Ishikawa (cell line): ENCODE results near the gene ASB16.

Experiments
- CEBPB ChIP-seq: IDR thresholded peaks from 2 replicates; pipeline ENCODE4 v1.6.1; 2012
- CREB1 ChIP-seq: IDR thresholded peaks from 2 replicates; pipeline ENCODE4 v1.6.1; 2012; ENCODE audit warnings: low read depth
- EGR1 ChIP-seq: IDR thresholded peaks from 2 replicates; pipeline ENCODE4 v1.6.1; 2012
- EP300 ChIP-seq: IDR thresholded peaks from 2 replicates; pipeline ENCODE4 v1.6.1; 2012; ENCODE audit warnings: borderline replicate concordance
- FOXM1 ChIP-seq: IDR thresholded peaks from 2 replicates; pipeline ENCODE4 v1.6.1; 2012; ENCODE audit warnings: low read depth, borderline replicate concordance
- NFIC ChIP-seq: IDR thresholded peaks from 2 replicates; pipeline ENCODE4 v1.6.1; 2012
- RAD21 ChIP-seq: IDR thresholded peaks from 2 replicates; pipeline ENCODE4 v1.6.1; 2012; ENCODE audit warnings: low read depth
- TAF1 ChIP-seq: IDR thresholded peaks from 2 replicates; pipeline ENCODE4 v1.6.1; 2012; ENCODE audit warnings: low read depth, mild to moderate bottlenecking
- TCF12 ChIP-seq: IDR thresholded peaks from 2 replicates; pipeline ENCODE4 v1.6.1; 2012; ENCODE audit warnings: low read depth
- TEAD4 ChIP-seq: IDR thresholded peaks from 2 replicates; pipeline ENCODE4 v1.6.1; 2012
- USF1 ChIP-seq: IDR thresholded peaks from 2 replicates; pipeline ENCODE4 v1.6.1; 2012
- YY1 ChIP-seq: IDR thresholded peaks from 2 replicates; pipeline ENCODE4 v1.6.1; 2012; ENCODE audit warnings: low read depth
- ZBTB7A ChIP-seq: IDR thresholded peaks from 2 replicates; pipeline ENCODE4 v1.6.1; 2012; ENCODE audit warnings: low read depth
- TF ChIP-seq, protein P1 (sequence below): IDR thresholded peaks from 2 replicates; pipeline ENCODE4 v1.6.1; 2012
- TF ChIP-seq, protein P2 (sequence below): IDR thresholded peaks from 2 replicates; pipeline ENCODE4 v1.6.1; 2012; ENCODE audit warnings: low read depth, mild to moderate bottlenecking

The ASB16 gene

GRCh38 chr17:44199553-44200477 lies 29.3 kb downstream of the ASB16 start, which contains the start of gene ATXN7L3:
ATXN7L3 (minus strand) TSS chr17:44199884; CDS start chr17:44198070, 1,814 bp downstream.
- TF ChIP-seq CREB1 (peak; percentile 75), EGR1 (no peak; the same call in none of the 2 replicates), USF1 (no peak), TEAD4 (no peak), FOXM1 (no peak), EP300 (0 out of 2 replicates have a peak, but pooled peaks have one; percentile 16), NFIC (0 out of 2 replicates have a peak, but pooled peaks have one; percentile 7), TAF1 (peak; percentile 57), YY1 (no peak)
- TF ChIP-seq, protein P1, sequence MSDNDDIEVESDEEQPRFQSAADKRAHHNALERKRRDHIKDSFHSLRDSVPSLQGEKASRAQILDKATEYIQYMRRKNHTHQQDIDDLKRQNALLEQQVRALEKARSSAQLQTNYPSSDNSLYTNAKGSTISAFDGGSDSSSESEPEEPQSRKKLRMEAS, result peak; percentile 81

DNA sequence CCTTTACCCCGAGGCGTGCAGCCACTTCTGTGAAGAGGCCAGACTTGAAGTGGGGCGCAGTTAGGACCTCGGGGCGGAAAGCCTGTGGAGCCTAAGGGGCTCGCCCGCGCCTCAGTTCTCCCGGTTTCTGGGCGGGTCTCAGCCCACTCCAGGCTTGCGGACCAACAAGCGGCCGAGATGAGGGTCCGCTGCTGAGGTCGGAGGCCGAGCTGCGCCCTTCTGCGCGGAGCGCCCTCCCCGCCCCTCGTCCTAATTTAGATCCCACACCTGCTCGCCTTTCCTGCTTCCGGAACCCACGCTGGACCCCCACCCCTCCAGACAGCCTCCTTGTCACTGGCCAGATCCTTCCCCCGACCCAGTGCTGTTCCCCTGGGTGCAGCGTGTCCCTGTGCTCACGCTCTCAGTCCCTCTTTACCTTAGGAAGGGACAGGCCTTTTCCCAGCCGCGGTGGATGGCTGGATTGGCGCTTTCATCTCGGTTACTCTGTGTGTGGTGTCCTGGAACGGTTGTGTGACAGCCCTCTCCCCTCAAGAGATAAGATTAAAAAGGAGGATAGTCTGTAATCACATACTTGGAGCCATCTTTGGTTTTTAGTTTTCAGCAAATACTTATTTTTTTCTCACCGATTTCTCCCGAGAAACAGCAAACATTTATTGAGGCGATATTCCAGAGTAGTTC lies 30.1 kb downstream of the ASB16 start:
- TF ChIP-seq RAD21 (no peak), ZBTB7A (peak; percentile 82), EGR1 (no peak), TAF1 (peak; percentile 1; the same call in 1 of the 2 replicates), NFIC (no peak), CREB1 (no peak)
- TF ChIP-seq, protein P2, sequence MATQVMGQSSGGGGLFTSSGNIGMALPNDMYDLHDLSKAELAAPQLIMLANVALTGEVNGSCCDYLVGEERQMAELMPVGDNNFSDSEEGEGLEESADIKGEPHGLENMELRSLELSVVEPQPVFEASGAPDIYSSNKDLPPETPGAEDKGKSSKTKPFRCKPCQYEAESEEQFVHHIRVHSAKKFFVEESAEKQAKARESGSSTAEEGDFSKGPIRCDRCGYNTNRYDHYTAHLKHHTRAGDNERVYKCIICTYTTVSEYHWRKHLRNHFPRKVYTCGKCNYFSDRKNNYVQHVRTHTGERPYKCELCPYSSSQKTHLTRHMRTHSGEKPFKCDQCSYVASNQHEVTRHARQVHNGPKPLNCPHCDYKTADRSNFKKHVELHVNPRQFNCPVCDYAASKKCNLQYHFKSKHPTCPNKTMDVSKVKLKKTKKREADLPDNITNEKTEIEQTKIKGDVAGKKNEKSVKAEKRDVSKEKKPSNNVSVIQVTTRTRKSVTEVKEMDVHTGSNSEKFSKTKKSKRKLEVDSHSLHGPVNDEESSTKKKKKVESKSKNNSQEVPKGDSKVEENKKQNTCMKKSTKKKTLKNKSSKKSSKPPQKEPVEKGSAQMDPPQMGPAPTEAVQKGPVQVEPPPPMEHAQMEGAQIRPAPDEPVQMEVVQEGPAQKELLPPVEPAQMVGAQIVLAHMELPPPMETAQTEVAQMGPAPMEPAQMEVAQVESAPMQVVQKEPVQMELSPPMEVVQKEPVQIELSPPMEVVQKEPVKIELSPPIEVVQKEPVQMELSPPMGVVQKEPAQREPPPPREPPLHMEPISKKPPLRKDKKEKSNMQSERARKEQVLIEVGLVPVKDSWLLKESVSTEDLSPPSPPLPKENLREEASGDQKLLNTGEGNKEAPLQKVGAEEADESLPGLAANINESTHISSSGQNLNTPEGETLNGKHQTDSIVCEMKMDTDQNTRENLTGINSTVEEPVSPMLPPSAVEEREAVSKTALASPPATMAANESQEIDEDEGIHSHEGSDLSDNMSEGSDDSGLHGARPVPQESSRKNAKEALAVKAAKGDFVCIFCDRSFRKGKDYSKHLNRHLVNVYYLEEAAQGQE, result no peak

- TF ChIP-seq EP300 (no peak), USF1 (no peak), FOXM1 (no peak), TCF12 (no peak), CREB1 (no peak), YY1 (no peak), NFIC (no peak), RAD21 (no peak), TEAD4 (no peak), ZBTB7A (no peak)
These were observed 32.3 kb downstream of the ASB16 start for GRCh38 chr17:44202756-44203155.

DNA sequence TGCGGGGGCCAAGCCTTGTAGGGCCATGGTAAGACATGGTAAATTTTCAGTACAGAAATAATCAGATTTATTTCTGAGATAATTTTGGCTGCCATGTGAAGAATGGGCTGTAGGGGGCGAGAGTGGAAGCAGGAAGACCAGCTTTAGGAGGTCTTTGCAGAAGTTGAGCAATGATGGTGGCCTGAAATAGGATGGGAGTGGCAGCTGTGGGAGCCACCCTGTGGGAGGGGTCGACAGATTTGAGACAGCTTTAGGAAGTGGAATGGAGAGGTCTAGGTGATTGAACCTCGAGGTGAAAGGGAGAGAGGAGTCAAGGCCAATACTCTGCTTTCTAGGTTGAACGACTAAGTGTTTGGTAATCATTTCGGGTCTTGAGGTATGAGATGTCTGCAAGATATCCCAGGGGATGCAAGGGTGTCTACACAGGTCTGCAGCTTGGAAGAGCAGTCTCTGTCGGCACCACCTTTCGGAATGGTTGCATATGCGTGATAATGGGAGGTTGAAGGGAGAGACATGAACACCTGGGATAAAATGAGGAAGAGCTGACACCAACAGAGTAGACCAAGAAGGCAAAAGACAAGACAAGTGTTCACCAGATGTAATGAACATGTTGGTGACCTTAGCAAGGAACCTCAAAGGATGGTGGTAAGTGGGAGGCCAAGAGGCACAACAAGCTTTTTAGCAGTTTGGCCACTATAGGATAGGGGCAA lies 33.4 kb downstream of the ASB16 start:
- TF ChIP-seq TEAD4, result no peak
- peak; percentile 95 for TF ChIP-seq CEBPB
- TF ChIP-seq CREB1, result no peak
- TF ChIP-seq ZBTB7A, result no peak
- no peak for TF ChIP-seq NFIC
- TF ChIP-seq USF1, result no peak; the same call in 1 of the 2 replicates
- TF ChIP-seq TCF12, result no peak
- TF ChIP-seq, protein P1, result no peak
- 0 out of 2 replicates have a peak, but pooled peaks have one; percentile 28 for TF ChIP-seq YY1
- TF ChIP-seq, protein P2, result no peak
- no peak for TF ChIP-seq EP300
- no peak for TF ChIP-seq TAF1
- peak; percentile 72 for TF ChIP-seq RAD21
